Measurements from ENCODE around the gene RHEBL1.
A peak's percentile ranks its signal among the peaks of the same experiment; 100 is the strongest.

Gene RHEBL1

GRCh38 chr12:49043856-49044258, 25.9 kb downstream of the RHEBL1 start:
- Histone ChIP-seq H4K8ac (ENCODE audit: low read depth, low read length) (no peak overlapping the region), H3K4me1 (ENCODE audit: control insufficient read depth, low read depth, low read length) (no peaks in the 10 kb centered on the region), H3K4me3 (ENCODE audit: low read length) (no peak overlapping the region), H3K23ac (ENCODE audit: low read length) (no peak overlapping the region), H3K4ac (ENCODE audit: low read depth, low read length) (no peak overlapping the region), H3K27ac (ENCODE audit: low read depth, low read length) (no peak overlapping the region), H3K79me2 (ENCODE audit: control insufficient read depth, insufficient read depth, low read length) (no peaks in the 10 kb centered on the region), H3K27me3 (ENCODE audit: insufficient read depth, low read length, poor library complexity) (no peaks in the 10 kb centered on the region), H4K5ac (ENCODE audit: low read length) (no peak overlapping the region), H3K36me3 (ENCODE audit: control insufficient read depth, insufficient read depth, low read length) (peaks cover 50% of the 10 kb centered on the region), H2BK15ac (replicated peaks; ENCODE audit: low read depth) (no peak overlapping the region), H3K18ac (ENCODE audit: low read length) (no peak overlapping the region), H2AK5ac (ENCODE audit: low read length) (no peak overlapping the region), H3K4me2 (ENCODE audit: low read length) (no peak overlapping the region), H3K79me1 (ENCODE audit: low read length) (peaks cover 3% of the 10 kb centered on the region), H3K9ac (ENCODE audit: low read length) (no peak overlapping the region), H3K56ac (ENCODE audit: low read length) (no peak overlapping the region), H2BK5ac (ENCODE audit: low read length) (no peak overlapping the region), H2BK120ac (ENCODE audit: low read depth, low read length) (no peak overlapping the region)
- no CpG with 5 or more reads among the region's 11 CpGs for WGBS (ENCODE audit: extremely low coverage, insufficient coverage, low lambda C conversion rate)
- peak; percentile 79 for DNase-seq

DNA sequence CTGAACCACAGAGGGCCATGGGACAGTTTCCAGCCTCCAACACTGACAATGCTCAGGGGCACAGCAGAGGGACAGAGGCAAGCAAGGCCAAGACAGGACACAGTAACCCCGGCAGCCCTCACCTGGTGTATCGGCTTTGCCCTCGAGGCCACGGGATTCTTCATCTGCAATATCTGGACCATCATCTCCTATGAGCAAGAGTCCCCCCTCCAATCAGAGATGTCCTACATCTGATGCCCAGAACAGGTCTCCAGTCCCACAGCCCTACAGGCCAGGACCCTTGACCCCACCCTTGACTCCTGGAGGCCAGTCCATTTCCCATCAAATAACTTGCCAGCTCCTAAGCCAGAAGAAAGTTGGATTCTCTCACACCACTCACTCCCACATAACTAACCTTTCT, 26.5 kb downstream of the RHEBL1 start:
- Histone ChIP-seq H4K8ac (ENCODE audit: low read depth, low read length) (no peak overlapping the region), H2AK5ac (ENCODE audit: low read length) (no peak overlapping the region), H3K9ac (ENCODE audit: low read length) (no peak overlapping the region), H4K5ac (ENCODE audit: low read length) (no peak overlapping the region), H3K18ac (ENCODE audit: low read length) (no peak overlapping the region), H3K4ac (ENCODE audit: low read depth, low read length) (no peak overlapping the region), H3K79me1 (ENCODE audit: low read length) (peaks cover 1% of the 10 kb centered on the region), H3K27me3 (ENCODE audit: insufficient read depth, low read length, poor library complexity) (no peaks in the 10 kb centered on the region), H2BK120ac (ENCODE audit: low read depth, low read length) (no peak overlapping the region), H3K79me2 (ENCODE audit: control insufficient read depth, insufficient read depth, low read length) (no peaks in the 10 kb centered on the region), H3K4me3 (ENCODE audit: low read length) (no peak overlapping the region), H3K36me3 (ENCODE audit: control insufficient read depth, insufficient read depth, low read length) (peaks cover 51% of the 10 kb centered on the region), H3K4me2 (ENCODE audit: low read length) (no peak overlapping the region), H3K56ac (ENCODE audit: low read length) (no peak overlapping the region), H3K27ac (ENCODE audit: low read depth, low read length) (no peak overlapping the region), H2BK5ac (ENCODE audit: low read length) (no peak overlapping the region), H3K23ac (ENCODE audit: low read length) (no peak overlapping the region), H3K4me1 (ENCODE audit: control insufficient read depth, low read depth, low read length) (no peaks in the 10 kb centered on the region), H2BK15ac (replicated peaks; ENCODE audit: low read depth) (no peak overlapping the region)
- WGBS (ENCODE audit: extremely low coverage, insufficient coverage, low lambda C conversion rate) = no CpG with 5 or more reads among the region's 4 CpGs
- no peak for DNase-seq

DNA sequence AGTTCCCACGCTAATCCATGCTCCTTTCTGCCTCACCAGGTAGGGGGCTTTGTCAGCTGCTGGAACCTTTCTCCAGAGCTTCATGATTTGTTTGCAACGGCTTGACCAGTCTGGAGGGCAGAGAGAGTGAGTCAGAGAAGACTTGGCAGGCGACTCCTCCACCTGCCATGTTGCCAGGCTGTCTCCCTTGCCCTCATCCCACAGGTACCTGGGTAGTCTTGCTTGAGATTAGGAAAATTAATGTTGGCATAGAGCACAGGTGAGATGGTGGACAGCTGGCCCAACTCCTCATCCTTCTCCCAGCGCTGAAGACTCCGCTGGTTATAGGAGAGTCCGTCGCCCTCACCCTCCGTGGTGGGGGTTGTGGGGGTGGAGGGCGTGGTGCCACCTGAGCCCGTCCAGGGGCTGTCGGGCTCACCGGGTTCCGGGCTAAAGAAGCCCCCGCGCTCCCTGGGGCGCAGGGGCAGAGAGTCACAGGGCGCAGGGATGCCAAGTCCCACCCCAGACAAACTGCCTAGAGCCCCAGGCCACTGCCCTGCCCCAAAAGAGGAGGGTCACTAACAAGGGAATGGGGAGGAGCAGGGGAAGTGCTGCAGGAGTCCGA, 27.8 kb downstream of the RHEBL1 start:
- Histone ChIP-seq H2BK15ac (replicated peaks; ENCODE audit: low read depth) (no peak overlapping the region), H3K79me2 (ENCODE audit: control insufficient read depth, insufficient read depth, low read length) (no peaks in the 10 kb centered on the region), H3K23ac (ENCODE audit: low read length) (no peak overlapping the region), H3K4me2 (ENCODE audit: low read length) (no peak overlapping the region), H3K4me1 (ENCODE audit: control insufficient read depth, low read depth, low read length) (no peaks in the 10 kb centered on the region), H2BK120ac (ENCODE audit: low read depth, low read length) (no peak overlapping the region), H3K4me3 (ENCODE audit: low read length) (no peak overlapping the region), H4K5ac (ENCODE audit: low read length) (no peak overlapping the region), H3K18ac (ENCODE audit: low read length) (no peak overlapping the region), H3K79me1 (ENCODE audit: low read length) (peaks cover 3% of the 10 kb centered on the region), H3K4ac (ENCODE audit: low read depth, low read length) (no peak overlapping the region), H4K8ac (ENCODE audit: low read depth, low read length) (no peak overlapping the region), H3K36me3 (ENCODE audit: control insufficient read depth, insufficient read depth, low read length) (peaks cover 58% of the 10 kb centered on the region), H2BK5ac (ENCODE audit: low read length) (no peak overlapping the region), H3K9ac (ENCODE audit: low read length) (no peak overlapping the region), H3K27me3 (ENCODE audit: insufficient read depth, low read length, poor library complexity) (no peaks in the 10 kb centered on the region), H3K27ac (ENCODE audit: low read depth, low read length) (no peak overlapping the region), H3K56ac (ENCODE audit: low read length) (no peak overlapping the region), H2AK5ac (ENCODE audit: low read length) (no peak overlapping the region)
- no peak for DNase-seq
- WGBS (ENCODE audit: extremely low coverage, insufficient coverage, low lambda C conversion rate) = no CpG with 5 or more reads among the region's 18 CpGs

GRCh38 chr12:49041036-49041880, 28.5 kb downstream of the RHEBL1 start:
- Histone ChIP-seq H3K4me3 (ENCODE audit: low read length) (no peak overlapping the region), H4K5ac (ENCODE audit: low read length) (no peak overlapping the region), H2BK15ac (replicated peaks; ENCODE audit: low read depth) (no peak overlapping the region), H3K18ac (ENCODE audit: low read length) (no peak overlapping the region), H3K9ac (ENCODE audit: low read length) (no peak overlapping the region), H3K4me2 (ENCODE audit: low read length) (no peak overlapping the region), H3K27ac (ENCODE audit: low read depth, low read length) (no peak overlapping the region), H4K8ac (ENCODE audit: low read depth, low read length) (no peak overlapping the region), H3K79me2 (ENCODE audit: control insufficient read depth, insufficient read depth, low read length) (no peaks in the 10 kb centered on the region), H3K23ac (ENCODE audit: low read length) (no peak overlapping the region), H3K79me1 (ENCODE audit: low read length) (peaks cover 3% of the 10 kb centered on the region), H3K4me1 (ENCODE audit: control insufficient read depth, low read depth, low read length) (no peaks in the 10 kb centered on the region), H3K27me3 (ENCODE audit: insufficient read depth, low read length, poor library complexity) (no peaks in the 10 kb centered on the region), H2BK5ac (ENCODE audit: low read length) (no peak overlapping the region), H3K4ac (ENCODE audit: low read depth, low read length) (no peak overlapping the region), H2BK120ac (ENCODE audit: low read depth, low read length) (no peak overlapping the region), H3K36me3 (ENCODE audit: control insufficient read depth, insufficient read depth, low read length) (peaks cover 55% of the 10 kb centered on the region), H2AK5ac (ENCODE audit: low read length) (no peak overlapping the region), H3K56ac (ENCODE audit: low read length) (no peak overlapping the region)
- DNase-seq = no peak
- no CpG with 5 or more reads among the region's 31 CpGs for WGBS (ENCODE audit: extremely low coverage, insufficient coverage, low lambda C conversion rate)

DNA sequence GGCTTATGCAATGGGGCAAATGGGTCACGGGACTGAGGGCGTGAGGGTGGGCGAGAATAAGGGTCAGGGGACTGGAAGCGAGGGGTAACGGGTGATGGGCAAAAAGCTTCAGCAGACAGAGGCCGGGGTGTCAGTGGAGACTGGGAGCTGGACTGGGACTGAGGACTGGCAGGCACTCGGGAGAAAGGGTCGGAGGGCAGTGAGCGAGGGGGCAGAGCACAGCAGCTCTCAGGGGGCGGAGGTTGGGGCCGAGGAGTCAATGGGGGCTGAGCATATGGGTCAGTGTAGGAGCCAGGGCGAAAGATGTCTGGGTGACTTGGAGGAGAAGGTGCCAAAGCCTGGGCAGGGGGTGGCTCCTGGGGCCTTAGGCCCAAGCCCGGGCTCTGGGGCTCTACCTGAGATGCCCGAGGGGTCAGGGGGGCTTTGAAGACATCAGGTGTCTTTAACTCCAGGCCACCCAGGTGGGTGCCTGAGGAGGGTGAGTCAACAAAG, 29.4 kb downstream of the RHEBL1 start:
- Histone ChIP-seq H4K8ac (ENCODE audit: low read depth, low read length) (no peak overlapping the region), H4K5ac (ENCODE audit: low read length) (no peak overlapping the region), H3K9ac (ENCODE audit: low read length) (no peak overlapping the region), H3K23ac (ENCODE audit: low read length) (no peak overlapping the region), H3K4me1 (ENCODE audit: control insufficient read depth, low read depth, low read length) (no peaks in the 10 kb centered on the region), H3K27ac (ENCODE audit: low read depth, low read length) (no peak overlapping the region), H3K79me1 (ENCODE audit: low read length) (peaks cover 3% of the 10 kb centered on the region), H3K79me2 (ENCODE audit: control insufficient read depth, insufficient read depth, low read length) (no peaks in the 10 kb centered on the region), H3K4ac (ENCODE audit: low read depth, low read length) (no peak overlapping the region), H3K56ac (ENCODE audit: low read length) (no peak overlapping the region), H3K18ac (ENCODE audit: low read length) (no peak overlapping the region), H2AK5ac (ENCODE audit: low read length) (no peak overlapping the region), H3K4me2 (ENCODE audit: low read length) (no peak overlapping the region), H3K27me3 (ENCODE audit: insufficient read depth, low read length, poor library complexity) (no peaks in the 10 kb centered on the region), H2BK15ac (replicated peaks; ENCODE audit: low read depth) (no peak overlapping the region), H3K4me3 (ENCODE audit: low read length) (no peak overlapping the region), H2BK5ac (ENCODE audit: low read length) (no peak overlapping the region), H3K36me3 (ENCODE audit: control insufficient read depth, insufficient read depth, low read length) (peaks cover 51% of the 10 kb centered on the region), H2BK120ac (ENCODE audit: low read depth, low read length) (no peak overlapping the region)
- whole genome bisulfite sequencing (ENCODE audit: extremely low coverage, insufficient coverage, low lambda C conversion rate) = no CpG with 5 or more reads among the region's 14 CpGs
- no peak for DNase-seq
